NB4 (cell line): ENCODE data around the gene NEK7.

ENCODE experiments used
- CTCF ChIP-seq: IDR thresholded peaks from one replicate; pipeline ENCODE4 v1.5.1; 2012; ENCODE audit warnings: low read depth, low read length
- POLR2A ChIP-seq: IDR thresholded peaks from 2 replicates; pipeline ENCODE4 v1.6.1; 2011; ENCODE audit warnings: mild to moderate bottlenecking; ENCODE audit not compliant: insufficient read length; ENCODE audit errors: extremely low read depth

GRCh38 chr1:198155253-198155652 is 1.5 kb upstream of the NEK7 start:
- TF ChIP-seq POLR2A (no peak), CTCF (no peak)
